Measurements from ENCODE around the gene SSTR4.

Gene SSTR4

GRCh38 chr20:23050076-23050838 lies 15.1 kb downstream of the SSTR4 start:
- no peaks in the 10 kb centered on the region for H3K27me3 ChIP-seq (replicated peaks)
- TF ChIP-seq CTCF (IDR thresholded peaks at IDR 0.05; ENCODE audit: low read depth, low read length, missing control alignments), result no peak
- in situ Hi-C loops (cut with HindIII; ENCODE audit: low pct_ligation_motif_present, low sequenced_read_pairs), result no loop called here

GRCh38 chr20:23050847-23051627 lies 15.9 kb downstream of the SSTR4 start:
- peak; percentile 89 for DNase-seq
- peak overlapping the region; percentile 57 for H3K27ac ChIP-seq
- peak overlapping the region; percentile 65 for H3K4me3 ChIP-seq (ENCODE audit: low read depth, low read length)
- H3K27me3 ChIP-seq (replicated peaks), result no peaks in the 10 kb centered on the region
- TF ChIP-seq CTCF (IDR thresholded peaks at IDR 0.05; ENCODE audit: low read depth, low read length, missing control alignments), result peak; percentile 92
- in situ Hi-C loops (cut with HindIII; ENCODE audit: low pct_ligation_motif_present, low sequenced_read_pairs), result no loop called here
- no peaks in the 10 kb centered on the region for H3K36me3 ChIP-seq (replicated peaks)

More at GRCh38 chr20:23050076-23050838, 15.1 kb downstream of the SSTR4 start:
- H3K27ac ChIP-seq, result peak overlapping the region; percentile 38
- H3K4me3 ChIP-seq (ENCODE audit: low read depth, low read length), result peak overlapping the region; percentile 65
- no peaks in the 10 kb centered on the region for H3K36me3 ChIP-seq (replicated peaks)
- DNase-seq, result peak; percentile 19

DNA sequence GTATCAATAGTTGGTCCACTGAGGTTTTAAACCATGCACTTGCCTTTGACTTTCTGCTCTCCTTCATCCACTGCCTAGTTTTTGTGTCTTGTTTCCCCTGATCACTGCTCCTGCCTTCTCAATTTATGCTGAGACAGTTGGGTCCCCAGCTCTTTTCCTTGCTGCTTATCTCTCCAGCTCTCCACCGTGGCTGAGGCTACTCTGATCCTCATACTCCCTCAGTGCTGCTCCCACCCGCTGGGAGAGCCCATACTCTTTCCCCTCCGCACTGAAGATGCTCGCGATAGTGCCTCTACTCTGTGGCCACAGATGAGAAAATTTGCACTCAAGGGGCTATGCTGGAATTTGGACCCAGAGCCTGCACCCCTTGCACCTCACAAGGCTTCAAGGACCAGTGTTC lies 17.8 kb downstream of the SSTR4 start:
- no peak for TF ChIP-seq CTCF (IDR thresholded peaks at IDR 0.05; ENCODE audit: low read depth, low read length, missing control alignments)
- no peak overlapping the region for H3K4me3 ChIP-seq (ENCODE audit: low read depth, low read length)
- in situ Hi-C loops (cut with HindIII; ENCODE audit: low pct_ligation_motif_present, low sequenced_read_pairs), result no loop called here
- no peak for DNase-seq
- H3K27me3 ChIP-seq (replicated peaks), result no peaks in the 10 kb centered on the region
- no peaks in the 10 kb centered on the region for H3K36me3 ChIP-seq (replicated peaks)
- no peak overlapping the region for H3K27ac ChIP-seq

GRCh38 chr20:23058240-23058639 lies 23.1 kb downstream of the SSTR4 start:
- no peaks in the 10 kb centered on the region for H3K36me3 ChIP-seq (replicated peaks)
- peak; percentile 50 for TF ChIP-seq CTCF (IDR thresholded peaks at IDR 0.05; ENCODE audit: low read depth, low read length, missing control alignments)
- H3K27ac ChIP-seq, result no peak overlapping the region
- DNase-seq, result no peak
- in situ Hi-C loops (cut with HindIII; ENCODE audit: low pct_ligation_motif_present, low sequenced_read_pairs), result no loop called here
- no peak overlapping the region for H3K4me3 ChIP-seq (ENCODE audit: low read depth, low read length)
- no peaks in the 10 kb centered on the region for H3K27me3 ChIP-seq (replicated peaks)

GRCh38 chr20:23059001-23059400 lies 23.9 kb downstream of the SSTR4 start:
- no peaks in the 10 kb centered on the region for H3K36me3 ChIP-seq (replicated peaks)
- H3K27me3 ChIP-seq (replicated peaks), result no peaks in the 10 kb centered on the region
- H3K4me3 ChIP-seq (ENCODE audit: low read depth, low read length), result no peak overlapping the region
- no peak for TF ChIP-seq CTCF (IDR thresholded peaks at IDR 0.05; ENCODE audit: low read depth, low read length, missing control alignments)
- no peak overlapping the region for H3K27ac ChIP-seq
- in situ Hi-C loops (cut with HindIII; ENCODE audit: low pct_ligation_motif_present, low sequenced_read_pairs), result no loop called here
- no peak for DNase-seq

All from brain microvascular endothelial cell (primary cell).